ENCODE measurements around the gene ADORA2A.

ADORA2A gene

DNA sequence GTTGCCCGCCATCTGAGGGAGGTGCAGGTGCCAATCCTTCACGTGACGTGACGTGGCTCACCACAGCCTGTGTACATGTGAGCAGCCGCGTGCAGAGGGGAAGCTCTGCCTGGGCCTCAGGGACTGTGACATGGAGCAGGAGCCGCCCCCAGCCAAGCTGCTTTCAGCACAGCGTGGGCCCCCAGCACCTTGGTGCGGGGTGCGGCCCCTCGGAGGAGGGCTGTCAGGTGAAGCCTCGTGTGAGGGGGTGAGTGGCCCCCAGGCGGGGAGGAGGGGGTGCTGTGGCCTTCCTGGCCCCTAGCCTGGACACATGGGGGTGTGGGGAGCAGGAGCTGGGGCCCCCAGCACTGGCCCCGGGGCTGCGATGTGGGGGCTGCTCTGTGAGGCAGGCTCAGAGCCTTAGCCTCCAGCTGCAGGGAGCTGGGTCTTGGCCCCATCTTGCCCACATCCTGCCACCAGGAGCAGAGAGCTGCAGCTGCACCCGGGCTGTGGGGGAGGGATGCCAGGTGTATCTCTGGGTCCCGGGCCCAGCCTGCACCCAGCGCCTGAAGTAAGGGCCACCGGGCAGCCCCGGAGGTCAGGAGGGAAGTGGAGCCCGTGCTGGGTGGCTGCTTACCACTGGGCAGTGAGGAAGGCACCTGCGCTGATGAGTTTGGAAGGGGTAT lies at the start of gene ADORA2A:
Gene ADORA2A, plus strand, starts transcription at position 100 of the 665 bp plus-strand sequence. CDS start 5,806 bp downstream, outside the sequence.
- no peak for DNase-seq

DNA sequence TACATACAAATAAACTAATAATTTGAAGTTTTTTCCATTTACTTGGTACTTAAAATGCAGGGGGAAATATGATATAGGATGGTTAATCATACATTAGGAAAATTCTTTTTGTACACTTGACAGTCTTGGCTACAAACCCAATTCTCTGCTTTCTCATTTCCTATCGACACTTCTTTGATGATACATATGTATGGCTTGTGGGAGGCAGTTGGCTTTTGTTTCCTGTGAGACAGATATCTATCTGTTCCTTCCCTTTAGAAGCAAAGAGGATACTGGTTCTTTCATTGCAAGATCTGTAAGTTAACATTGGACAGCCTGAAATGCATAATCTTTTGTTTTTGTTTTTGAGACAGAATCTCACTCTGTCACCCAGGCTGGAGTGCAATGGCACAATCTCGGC lies 47.9 kb upstream of the ADORA2A start:
- DNase-seq, result no peak

DNA sequence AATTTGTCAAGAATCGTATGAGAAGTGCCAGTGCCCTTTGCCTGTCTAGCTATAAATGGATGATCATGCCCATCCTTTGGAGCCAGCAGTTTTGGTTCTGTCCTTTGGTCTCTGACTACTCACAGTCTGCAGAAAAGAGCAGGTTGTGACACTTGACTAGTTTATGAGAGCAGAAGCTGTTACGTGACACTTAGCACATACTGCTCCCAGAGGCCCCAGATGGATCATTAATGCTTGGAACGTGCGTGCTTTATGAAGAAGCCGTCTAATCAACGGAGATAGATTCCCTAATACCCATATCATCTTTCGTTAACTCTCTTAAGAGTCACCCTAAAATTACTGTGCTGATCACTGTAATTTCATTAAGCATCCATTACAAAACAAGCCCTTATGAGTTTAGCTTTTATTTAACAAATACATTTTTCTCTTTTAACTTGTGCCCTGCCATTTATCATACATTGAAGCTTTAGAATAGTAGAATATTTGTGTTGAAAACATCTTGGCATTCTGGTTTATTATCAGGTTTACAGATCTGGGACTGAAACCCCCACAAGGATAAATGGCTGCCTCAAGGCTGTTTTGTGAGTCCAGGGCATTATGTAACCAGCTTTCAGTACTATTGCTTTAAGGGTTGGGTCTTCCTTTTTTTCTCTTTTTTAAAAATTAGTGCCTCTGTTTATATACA lies 47.0 kb upstream of the ADORA2A start:
- no peak for DNase-seq

DNA sequence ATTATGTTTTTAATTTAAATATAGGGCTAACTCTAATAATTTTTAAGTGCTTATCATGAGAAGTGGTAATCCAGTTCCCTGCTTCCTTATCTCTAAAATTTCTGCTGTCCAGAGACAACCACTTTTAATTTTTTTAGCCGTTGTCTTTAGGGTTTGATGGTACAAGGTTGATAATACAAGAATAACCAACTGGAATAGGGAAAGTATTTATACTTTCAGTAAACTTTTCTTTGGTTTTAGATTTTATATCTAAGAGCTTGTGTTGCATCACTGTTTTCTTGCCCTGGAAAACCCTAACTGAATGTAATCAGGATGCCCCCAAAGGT lies 46.5 kb upstream of the ADORA2A start:
- DNase-seq, result no peak

DNA sequence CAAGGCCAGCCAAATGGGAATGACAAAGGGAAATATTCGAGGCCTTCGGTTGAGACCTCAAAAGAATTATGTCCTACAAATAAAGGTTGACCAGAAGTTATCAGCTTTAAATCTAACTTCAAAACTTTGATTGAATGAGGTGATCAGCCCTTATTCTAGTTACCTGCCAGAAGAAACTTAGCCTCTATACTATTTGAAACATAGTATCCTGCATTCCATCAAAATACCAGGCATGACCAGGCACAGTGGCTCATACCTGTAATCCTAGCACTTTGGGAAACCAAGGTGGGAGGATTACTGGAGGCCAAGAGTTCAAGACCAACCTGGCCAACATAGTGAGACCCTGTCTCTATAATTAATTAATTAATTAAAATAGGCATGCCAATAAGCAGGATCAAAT lies 44.3 kb upstream of the ADORA2A start:
- no peak for DNase-seq

DNA sequence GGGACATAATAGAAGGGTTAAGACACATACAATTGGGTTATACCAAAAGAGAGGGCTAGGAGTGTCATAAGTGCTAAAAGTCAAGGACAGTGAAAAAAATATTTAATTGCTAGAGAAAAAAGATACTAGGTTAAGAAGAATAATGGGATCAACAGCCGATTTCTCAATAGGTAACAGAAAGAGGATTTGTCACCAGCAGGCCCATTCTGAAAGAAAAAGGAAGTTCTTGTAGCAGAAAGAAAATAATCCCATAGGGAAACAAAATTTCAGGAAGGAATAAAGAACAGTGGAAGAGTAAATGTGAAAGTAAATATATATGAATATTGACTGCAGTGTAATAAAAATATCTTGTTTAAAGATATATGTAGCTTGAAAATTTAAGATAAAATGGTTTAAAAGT lies 43.3 kb upstream of the ADORA2A start:
- DNase-seq, result no peak

DNA sequence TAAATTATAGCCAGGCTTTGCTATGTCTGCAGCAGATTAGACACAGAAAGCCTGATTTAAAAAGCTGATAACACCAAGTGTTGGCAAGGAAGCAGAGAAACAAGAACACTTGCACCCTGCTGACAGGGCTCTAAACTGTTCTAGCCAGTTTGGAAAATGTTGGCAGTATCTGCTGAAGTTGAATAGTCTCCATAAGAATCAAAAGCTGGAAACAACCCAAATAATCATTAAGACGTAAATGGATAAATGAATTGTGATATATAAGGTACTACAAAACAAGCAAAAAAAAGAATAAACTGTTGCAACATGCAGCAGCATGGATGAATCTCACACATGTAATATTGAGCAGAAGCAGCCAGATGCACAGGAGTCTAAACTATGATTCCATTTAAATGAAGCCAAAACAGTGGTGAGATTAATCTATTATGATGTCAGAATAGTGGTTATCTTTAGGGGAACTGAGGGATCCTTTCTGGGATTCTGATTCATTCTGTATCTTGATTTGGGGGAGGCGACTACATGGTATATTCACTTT lies 40.4 kb upstream of the ADORA2A start:
- DNase-seq, result no peak

DNA sequence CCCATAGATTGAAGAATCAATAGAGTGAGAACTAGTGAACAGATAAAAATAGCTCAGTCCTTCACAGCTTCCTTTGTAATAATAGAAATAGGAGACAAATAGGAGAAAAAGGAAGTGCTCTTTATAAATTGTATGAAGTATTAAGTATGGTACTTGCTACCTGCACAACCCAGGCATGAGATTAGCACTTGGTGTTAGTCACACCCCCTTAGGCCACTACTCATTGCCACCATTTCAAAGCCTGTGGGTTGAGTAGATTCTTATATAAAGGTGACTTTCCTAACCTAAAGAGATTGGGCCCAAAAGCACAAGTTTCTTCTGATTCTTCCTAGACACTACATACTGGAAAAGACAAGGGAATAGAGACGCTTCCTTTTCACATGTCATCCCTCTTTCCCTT lies 37.7 kb upstream of the ADORA2A start:
- DNase-seq, result no peak

DNA sequence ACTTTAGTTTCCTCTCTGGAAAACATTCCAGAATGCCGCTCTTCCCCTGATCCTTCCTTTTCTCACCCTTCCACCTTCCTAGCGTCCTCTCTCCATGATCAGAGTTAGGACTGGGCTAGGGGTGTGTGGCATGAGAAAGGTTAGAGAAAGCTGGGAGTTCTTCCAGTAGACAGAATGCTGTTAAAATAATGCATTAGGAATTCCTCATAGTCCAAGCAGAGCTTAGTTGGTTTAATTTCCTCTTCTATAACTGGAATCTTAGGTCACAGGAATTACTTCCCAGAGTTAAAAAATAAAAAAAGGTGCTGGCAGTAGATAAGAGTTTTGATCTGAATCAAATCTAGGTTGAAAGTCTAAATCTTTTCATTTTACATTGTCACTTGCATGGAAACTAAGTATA lies 37.2 kb upstream of the ADORA2A start:
- DNase-seq, result no peak

DNA sequence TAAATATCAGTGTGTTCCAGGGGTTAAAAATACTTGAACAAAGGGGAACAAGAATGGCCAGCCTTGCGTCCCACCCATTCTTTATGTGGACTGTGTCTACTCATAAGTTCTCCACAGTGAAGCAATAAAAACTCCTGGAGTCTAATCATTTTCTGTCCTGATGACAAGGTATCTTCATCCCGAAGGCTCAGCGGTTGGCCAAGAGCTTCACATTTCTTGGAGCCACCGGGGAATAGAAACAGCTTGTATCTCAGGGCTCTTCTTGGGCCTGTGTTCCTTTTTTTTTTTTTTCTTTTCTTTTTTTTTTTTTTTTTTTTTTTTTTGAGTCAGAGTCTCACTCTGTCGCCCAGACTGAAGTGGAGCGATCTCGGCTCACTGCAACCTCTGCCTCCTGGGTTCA lies 36.8 kb upstream of the ADORA2A start:
- no peak for DNase-seq

DNA sequence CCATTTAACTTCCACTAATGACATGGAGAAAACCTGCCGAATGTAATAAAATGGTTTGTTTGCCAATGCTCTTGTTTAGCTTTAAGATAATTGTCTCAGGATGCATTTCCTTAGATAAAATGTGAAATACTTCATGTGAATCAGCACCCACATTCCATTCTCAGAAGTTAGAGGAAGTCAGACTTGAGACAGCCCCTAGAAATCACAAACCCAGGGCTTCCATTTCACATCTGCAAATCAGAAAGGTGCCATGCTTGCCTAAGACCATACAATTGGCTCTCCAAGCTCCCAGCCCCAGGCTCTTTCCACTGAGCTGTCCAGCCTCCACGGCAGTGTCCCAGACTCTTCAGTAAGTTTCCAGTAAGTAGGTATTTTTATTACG lies 35.6 kb upstream of the ADORA2A start:
- no peak for DNase-seq

DNA sequence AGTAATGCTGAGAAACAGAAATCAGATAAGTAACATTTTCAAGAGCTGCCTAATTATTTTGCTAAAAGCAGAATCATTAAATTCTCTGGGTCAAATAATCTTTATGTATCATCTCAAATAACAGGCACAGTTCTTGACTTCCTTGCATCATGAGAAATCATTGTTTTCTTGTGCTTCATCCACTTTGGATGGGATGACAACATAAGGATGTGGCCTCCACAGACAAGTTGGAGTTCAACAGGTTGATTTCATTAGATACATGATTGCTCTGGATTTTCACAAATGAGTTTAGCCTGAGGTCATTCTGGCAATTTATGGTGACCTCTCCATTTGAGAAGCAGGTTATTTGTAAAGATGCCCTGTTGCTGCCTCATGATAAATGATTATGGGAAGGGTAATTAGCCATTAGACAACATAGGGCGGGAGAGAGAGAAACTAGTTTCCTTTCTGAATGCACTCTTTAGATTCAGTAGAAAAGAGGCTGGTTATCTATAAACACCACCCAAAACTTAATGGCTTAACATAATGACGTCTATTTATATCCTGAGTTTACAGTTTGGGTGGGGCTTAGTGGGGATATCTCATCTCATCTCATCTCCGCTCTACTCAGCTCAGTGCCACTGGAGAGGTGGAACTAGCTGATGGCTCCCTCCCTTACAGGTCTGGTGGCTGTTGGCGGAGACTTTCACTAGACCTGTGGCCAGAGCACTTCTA lies 35.0 kb upstream of the ADORA2A start:
- DNase-seq, result no peak

DNA sequence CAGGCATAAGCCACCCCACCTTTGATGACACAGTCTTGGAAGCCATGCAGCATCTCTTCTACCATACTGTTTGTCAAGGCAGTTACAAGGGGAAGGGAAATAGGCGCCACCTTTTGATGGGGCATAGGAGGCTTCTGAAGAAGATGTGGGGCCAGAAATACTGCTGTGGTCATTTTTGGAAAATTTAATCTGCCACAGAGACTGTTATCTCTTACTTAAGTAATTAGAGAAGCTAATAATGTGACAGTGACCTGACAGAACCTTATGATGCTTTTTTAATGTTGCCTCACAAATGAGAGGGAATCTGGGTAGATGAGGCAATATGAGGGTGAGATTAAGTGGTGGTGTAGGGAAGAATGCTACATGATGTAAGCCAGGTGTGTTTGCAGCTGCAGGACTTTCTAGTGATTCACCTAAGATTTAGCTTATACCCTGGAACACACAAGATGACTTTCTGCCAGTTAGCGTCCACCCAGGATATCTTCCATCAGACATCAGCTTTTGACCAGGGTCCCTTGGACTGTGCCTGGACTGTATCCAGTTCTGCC lies 34.3 kb upstream of the ADORA2A start:
- DNase-seq, result no peak

DNA sequence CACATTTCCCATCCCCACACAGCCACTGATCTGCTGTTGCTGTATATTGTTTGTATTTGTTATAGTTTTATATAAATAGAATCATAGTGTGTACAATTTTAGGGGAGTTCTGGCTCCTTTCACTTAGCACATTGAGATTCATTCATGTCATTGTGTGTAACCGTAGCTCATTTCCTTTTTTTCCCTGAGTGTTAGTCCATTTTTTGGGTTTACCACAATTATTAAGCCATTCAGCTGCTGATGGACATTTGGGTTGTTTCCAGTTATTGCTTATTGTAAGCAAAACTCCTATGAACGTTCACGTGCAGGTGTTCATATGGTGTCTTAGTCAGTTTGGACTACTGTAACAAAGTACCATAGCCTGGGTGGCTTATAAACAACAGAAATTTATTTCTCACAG lies 33.6 kb upstream of the ADORA2A start:
- no peak for DNase-seq

DNA sequence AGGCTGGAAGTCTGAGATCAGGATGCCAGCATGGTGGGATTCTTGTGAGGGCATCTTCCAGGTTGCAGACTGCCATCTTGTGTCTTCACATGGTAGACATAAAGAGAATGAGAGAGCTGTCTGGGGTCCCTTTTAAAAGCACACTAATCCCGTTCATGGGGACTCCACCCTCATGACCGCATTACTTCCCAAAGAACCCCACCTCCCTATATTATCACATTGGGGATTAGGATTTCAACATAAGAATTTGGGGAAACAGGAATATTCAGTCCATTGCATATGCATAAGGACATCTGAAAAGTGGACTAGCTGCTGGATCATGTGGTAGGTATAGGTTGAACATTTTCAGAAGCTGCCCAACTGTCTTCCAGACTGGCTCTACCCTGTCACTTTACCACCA lies 33.1 kb upstream of the ADORA2A start:
- no peak for DNase-seq

DNA sequence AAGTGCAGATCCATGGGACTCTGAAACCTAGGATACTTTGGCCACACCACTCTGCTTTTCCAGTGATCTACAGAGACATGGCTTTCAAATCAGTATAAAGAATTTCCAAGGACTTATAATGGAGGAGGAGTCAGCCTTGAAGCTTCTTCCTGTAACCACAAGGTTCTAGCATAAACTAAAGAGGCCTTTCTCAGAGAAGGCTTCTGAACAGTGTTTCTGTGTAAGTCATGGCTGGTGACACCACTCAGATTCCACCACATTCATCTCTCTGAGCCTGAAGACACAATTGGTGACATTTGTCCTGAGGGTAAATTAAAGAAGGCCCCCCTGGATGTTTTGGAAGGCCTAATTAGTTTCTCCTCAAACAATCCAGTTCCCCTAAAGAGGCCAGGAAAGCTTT lies 29.0 kb upstream of the ADORA2A start:
- DNase-seq, result no peak

DNA sequence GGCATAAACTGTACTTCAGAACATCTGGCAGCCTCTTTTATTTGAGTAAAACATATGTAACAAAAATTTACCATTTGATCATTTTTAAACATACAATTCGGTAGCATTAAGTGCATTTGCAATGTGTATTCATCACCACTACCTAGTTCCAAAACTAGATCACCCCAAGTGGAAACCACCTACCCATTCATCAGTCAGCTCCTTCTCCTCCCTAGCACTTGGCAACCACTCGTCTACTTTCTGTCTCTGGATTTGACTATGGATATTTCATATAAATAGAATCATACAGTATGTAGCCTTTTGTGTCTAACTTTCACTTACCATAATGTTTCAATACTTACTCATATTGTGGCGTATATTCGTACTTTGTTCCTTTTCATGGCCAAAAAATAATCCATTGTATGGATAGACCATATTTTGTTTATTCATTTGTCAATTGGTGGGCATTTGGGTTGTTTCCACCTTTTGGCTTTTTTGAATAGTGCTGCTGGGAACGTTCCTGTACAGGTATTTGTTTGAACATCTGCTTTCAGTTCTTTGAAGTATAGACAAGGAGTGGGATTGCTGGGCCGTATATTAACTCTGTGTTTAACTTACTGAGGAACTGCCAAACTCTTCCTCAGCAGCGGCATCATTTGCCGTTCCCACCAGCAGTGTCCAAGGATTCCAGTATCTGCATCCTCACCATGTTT lies 27.2 kb upstream of the ADORA2A start:
- no peak for DNase-seq

DNA sequence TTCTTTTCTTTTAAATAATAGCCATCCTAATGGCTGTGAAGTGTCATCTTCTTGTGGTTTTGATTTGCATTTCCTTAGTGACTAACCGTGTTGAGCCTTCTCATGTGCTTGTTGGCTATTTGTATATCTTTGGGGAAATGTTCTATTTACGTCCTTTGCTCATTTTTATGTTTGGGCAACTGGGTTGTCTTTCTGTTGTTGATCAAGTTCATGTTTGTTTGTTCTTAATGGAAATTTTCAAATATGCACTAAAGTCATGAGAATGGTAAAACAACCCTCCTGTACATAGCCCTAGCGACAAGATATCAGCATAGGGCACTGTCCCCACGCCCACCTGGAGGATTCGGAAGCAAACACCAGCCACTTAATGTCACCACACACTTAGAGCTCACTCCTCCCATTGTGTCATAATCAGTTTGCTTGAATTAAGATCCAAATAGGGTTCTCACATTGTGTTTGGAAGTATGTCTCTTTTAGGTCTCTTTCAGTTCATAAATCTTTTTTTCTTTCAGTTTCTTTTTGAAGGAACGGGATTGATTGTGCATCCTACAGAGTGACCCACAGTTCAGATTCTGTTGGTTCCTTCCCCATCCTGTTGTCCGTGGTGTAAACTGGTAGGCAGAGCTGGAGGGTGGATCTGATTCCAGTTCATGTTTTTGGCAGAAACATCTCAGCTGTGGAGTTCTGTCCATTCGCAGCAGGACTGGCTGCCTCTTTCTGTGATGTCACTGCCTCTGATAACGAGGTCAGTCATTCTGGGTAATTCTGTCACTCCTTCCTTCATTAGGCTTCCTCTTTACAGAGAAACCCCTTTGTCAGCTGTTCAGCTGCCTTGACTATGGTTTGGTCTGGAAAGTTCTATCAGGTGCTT lies 26.4 kb upstream of the ADORA2A start:
- no peak for DNase-seq

DNA sequence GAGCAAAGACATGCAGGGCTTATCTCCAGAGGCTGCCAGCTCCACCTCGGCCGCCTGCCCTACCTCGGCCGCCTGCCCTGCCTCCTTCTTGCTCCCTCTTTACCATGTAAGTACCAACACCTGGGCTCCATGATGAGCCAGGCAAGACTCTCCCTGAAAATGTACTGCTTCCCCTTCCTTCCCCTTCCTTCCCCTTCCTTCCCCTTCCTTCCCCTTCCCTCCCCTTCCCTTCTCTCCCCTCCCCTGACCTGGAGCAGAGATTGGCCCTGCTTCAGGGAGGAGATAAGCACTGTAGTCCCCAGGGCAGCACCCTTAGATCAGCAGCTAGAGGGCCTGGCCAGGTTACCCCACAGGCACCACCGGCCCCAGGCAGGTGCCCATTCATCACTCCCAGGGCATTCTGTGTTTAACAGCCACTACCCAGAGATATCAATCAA lies 25.4 kb upstream of the ADORA2A start:
- DNase-seq, result no peak

DNA sequence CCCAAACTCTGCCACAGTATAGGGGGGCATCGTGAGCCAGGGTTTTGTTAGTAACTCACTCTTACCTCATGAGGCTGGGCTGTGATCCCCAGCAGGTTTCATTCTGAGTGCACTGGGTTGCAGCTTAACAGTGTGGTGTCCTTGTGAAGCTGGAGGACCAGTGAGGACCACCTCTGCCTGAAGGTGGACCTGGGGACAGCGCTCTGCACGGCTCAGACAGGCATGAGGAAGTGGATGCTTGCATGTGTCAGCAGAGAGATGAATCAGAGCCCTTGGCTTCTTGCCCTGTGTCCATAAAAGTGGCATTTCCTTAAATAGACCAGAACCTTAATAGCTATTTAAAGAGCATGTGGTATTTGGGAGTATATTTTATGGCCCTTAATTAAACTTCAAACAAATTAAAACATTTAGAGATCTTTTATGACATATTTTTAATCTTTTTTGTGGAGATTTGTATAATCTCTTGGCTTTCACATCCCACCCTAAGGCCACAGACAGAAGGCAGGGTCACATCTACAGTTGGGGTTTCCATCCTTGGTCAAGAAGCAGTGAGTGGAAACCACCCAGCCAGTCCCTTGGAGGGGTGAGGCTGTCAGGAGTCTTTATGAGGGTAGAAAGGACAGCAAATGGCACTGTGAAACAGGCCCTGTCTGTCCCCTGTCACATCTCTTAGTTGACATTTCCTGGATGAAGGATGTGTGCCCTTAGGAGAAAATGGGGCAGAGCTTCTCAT lies 24.8 kb upstream of the ADORA2A start:
- peak; percentile 10 for DNase-seq

DNA sequence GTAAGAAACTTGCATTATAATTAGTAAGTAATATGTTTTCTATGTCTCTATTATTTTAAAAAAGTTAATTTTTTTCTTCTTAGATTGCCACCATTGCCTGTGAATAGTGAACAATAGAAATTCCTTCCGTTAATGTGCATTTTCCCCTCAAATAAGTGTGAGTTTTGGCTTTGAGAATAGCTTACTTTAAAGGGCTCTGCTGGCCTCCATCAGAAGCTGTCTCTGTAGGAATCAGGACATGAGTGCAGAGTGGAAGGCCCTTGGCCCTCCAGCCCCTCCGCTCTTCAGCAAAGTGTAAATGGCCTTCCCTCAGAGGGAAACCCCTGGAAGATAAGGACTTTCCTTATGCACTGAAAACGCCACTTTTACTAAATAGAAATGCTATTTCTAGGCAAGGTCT lies 24.1 kb upstream of the ADORA2A start:
- no peak for DNase-seq
